AG09319 (cell line): ENCODE measurements around the gene ARHGAP23.

Experiments
- DNase-seq: peaks from one replicate; pipeline ENCODE4 v3.0.0-alpha.2; 2010; ENCODE audit warnings: low read depth; ENCODE audit errors: extremely low read depth
- TF ChIP-seq, protein P1 (sequence below): IDR thresholded peaks from 2 replicates; pipeline ENCODE4 v1.5.1; 2011; ENCODE audit warnings: low read depth, mild to moderate bottlenecking, inconsistent platforms, low read length, moderate library complexity

Gene ARHGAP23

DNA sequence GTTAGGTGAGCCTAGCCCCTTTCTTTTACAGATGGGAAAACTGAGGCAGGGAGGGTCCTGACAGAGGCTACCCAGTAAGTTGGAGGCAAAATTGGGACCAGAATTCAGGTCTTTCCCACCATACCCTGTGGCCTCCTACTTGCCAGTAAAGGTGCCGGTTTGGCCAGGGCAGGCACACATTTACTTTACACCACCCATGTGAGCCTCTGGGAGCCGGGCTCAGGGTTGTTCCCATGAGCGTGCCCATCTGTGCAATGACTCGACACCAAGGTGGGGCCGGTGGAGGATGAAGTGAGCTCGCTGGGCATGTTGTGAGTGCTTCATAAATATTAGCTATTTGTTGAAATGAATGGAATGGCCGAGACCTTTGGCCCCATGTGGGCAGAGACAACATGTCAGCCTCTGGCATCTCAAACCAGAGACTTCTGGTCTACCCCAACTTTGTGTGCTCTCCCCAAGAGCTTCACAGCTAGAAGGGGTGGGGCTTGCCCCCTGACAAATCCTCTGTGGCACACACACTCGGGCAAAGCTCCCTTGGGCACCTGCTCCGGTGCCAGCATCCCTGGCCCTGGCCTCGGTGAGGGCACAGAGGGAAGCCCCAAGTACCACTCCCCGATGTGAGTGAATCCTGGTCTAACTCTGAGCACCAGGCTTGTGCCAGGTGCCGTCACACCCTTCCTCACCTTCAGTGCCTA is 117.4 kb downstream of the ARHGAP23 start:
- TF ChIP-seq, protein P1, sequence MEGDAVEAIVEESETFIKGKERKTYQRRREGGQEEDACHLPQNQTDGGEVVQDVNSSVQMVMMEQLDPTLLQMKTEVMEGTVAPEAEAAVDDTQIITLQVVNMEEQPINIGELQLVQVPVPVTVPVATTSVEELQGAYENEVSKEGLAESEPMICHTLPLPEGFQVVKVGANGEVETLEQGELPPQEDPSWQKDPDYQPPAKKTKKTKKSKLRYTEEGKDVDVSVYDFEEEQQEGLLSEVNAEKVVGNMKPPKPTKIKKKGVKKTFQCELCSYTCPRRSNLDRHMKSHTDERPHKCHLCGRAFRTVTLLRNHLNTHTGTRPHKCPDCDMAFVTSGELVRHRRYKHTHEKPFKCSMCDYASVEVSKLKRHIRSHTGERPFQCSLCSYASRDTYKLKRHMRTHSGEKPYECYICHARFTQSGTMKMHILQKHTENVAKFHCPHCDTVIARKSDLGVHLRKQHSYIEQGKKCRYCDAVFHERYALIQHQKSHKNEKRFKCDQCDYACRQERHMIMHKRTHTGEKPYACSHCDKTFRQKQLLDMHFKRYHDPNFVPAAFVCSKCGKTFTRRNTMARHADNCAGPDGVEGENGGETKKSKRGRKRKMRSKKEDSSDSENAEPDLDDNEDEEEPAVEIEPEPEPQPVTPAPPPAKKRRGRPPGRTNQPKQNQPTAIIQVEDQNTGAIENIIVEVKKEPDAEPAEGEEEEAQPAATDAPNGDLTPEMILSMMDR, result no peak
- DNase-seq, result no peak

DNA sequence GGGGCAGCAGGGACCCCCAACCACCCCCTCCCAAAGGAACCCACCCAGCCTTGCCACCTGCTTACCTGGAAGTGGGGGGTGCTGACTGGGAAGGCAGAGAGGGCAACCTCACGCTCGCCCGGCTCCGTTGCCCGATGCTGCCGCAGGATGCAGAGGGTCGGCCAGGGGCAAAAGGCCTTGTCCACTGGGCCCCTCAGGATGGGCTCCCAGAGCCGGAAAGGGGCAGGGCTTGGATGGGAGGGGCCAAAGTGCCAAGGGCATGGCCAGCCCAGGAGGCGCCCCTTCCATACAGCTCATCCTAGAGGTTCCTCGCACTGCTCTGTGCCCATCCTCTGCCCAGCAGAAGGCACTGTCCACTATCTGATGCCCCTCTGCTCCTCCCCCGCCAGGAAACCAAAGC is 118.1 kb downstream of the ARHGAP23 start:
- TF ChIP-seq, protein P1, result no peak
- no peak for DNase-seq

DNA sequence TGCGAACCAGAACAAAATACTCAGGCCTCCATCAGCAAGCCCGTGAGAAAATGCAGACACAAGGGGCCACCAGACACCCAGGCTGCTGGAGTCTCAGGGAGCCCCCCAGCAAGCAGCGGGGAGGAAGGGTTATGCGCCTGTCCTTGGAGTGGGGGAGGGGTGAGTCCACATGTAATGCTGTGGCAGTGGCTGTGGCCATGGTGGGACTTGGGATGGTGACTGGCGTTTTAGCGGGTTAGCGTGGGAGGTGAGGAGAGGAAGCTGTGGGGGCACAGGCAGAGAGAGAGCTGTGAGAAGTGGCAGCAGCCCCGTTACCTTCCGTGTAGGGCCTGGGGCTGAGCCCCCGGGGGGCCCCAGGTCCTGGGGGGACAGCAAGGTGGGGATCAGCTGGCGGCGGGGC is 119.2 kb downstream of the ARHGAP23 start:
- DNase-seq, result no peak
- TF ChIP-seq, protein P1, result no peak

DNA sequence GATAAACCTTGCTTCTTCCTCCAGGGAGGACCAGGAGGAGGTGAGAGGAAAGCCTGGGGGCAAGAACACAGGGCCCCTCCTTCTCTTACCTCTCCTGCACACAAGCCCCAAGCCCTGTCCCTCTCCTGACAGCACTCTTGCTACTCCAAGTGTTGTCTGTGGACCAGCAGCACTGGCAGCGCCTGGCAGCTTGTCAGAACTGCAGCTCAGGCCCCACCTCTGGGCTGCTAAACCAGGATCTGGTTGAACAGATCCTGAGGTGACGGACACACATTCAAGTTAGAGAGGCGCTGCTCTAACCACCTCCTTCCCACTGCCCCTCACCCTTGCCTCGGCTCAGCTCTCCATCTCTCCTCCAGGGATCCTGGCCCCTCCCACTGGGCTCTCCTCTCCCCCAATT is 121.0 kb downstream of the ARHGAP23 start:
- TF ChIP-seq, protein P1, result no peak
- no peak for DNase-seq

DNA sequence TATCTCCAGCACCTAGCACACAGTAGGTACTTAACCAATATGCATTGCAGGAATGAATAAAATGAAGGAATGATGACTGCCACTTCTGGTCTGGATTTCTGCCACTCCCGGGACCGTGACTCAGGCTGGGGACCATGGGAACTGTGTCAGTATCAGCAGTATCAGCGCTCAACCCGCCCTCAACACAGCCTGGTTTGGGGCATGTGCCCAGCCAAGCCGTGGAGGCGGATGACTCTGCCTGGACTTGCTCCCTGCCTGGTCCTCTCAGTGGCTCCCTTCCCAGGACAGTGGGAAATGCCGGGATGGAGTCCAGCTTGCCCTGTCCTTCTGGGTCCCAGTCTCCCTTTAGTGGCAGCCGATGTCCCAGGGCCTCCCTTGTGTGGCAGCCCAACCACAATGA is 122.4 kb downstream of the ARHGAP23 start:
- DNase-seq, result peak; percentile 11
- TF ChIP-seq, protein P1, result no peak

DNA sequence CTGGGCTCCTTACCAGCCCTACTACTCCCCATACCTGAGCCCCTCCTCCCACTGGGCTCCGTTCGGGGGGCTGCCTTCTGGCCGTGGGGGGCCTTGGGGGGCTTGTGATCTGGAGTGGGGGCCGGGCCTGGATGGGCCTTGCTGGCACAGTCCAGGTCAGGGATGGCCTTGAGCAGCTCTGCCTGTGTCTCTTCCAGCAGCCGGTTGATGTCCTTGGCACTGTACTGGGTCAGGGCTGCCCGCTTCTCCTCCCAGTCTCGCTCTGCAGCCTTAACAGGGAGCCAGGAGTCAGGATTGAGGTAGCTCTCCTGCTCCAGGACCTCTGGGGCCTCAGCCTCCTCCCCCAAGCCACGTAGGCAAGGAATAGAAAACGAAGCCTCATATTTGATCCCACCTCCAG is 122.9 kb downstream of the ARHGAP23 start:
- TF ChIP-seq, protein P1, result no peak
- no peak for DNase-seq

DNA sequence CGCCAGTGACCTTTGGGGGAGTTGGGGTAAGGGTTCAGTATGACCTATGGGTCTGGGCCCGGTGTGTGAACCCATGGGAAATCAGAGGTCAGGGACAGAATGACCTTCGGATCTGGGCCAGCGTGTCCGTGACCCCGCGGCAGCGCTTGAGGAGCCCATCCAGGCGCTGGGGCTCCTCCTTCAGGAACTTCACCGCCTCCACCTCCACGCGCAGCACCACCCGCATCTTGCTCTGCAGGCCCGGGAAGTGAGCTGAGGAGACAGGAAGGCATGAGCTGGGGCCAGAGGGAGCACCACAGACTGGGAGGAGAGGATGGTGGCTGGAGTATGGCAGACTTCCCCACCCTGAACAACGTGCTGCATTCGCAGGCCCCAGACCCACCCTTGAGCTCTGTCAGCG is 124.1 kb downstream of the ARHGAP23 start:
- TF ChIP-seq, protein P1, result no peak
- DNase-seq, result no peak
